Measurements from ENCODE around the gene AKR1C2. TPM values are rescaled to one million over a fixed set of nuclear protein-coding genes. Genes with fewer than 3 reads are reported as not detected.
"Not testable (repeated sequence)": the region's sequence is repeated elsewhere in the genome, so short reads cannot be mapped to it uniquely, and the experiment has no call there.

AKR1C2 gene
- total and polyA plus RNA-seq, 4 experiments from 2014 or later, result not detected

DNA sequence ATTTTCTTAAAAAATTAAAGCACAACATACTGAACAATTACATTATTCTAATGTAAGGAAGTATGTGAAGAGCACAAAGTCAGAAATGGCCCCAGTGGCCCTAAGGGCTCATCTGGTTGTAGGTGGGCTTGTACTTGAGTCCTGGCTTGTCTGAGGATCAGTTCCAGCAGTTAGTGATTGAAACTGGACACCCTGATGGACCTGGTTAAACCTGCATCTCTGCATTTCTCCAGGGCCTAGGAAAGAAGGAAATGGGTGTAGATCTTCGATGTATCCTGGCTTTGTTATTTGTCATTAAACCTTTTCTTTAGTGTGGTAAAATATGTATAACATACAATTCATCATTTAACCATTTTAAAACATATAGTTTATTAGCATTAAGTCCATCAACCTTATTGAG, 9.7 kb upstream of the AKR1C2 start:
- H3K9me3 Mint-ChIP-seq, result no peaks in the 10 kb centered on the region
- H3K9me3 ChIP-seq (ENCODE audit: control insufficient read depth in 1 of 2, low read length in 2 of 2), result no peaks in the 10 kb centered on the region
- H3K4me1 ChIP-seq (ENCODE audit: insufficient read depth, low read length), result no peaks in the 10 kb centered on the region
- H3K4me3 ChIP-seq (ENCODE audit: low read length in 2 of 2), result no peak overlapping the region
- ChIA-PET POLR2A (ENCODE audit: partially characterized antibody) (no interaction called here), CTCF (ENCODE audit: partially characterized antibody) (no interaction called here)
- H3K27me3 ChIP-seq (ENCODE audit: insufficient read depth, low read length), result no peaks in the 10 kb centered on the region
- no peaks in the 10 kb centered on the region for H3K36me3 ChIP-seq (ENCODE audit: insufficient read depth, low read length)
- no peak overlapping the region for H3K4me3 Mint-ChIP-seq
- H3K36me3 Mint-ChIP-seq, result no peaks in the 10 kb centered on the region
- intact Hi-C loops (cut with micrococcal nuclease), result no loop called here
- no peaks in the 10 kb centered on the region for H3K4me1 Mint-ChIP-seq
- no peak overlapping the region for H3K27ac ChIP-seq (ENCODE audit: low read depth, low read length)
- DNase-seq, result no peak
- peaks cover 0 to 3% of the 10 kb centered on the region in 2 donors for H3K27me3 Mint-ChIP-seq
- no peak overlapping the region for H3K27ac Mint-ChIP-seq

DNA sequence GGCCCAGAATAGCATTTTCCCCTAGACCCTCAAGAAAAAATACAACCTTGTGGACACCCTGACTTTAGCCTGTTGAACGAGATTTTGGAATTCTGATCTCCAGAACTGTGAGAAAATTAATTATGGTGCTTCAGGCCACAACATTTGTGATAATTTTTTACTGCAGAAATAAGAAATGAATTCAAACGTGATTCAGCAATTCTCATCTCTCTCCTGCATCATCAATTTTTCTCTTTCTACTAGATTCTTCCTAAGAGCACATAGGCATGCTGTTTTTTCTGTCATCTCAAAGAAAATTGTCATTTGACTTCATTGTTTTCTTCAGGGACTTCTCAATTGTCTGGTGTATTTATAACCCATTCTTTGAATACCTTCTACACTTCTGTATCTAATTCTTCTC, 8.9 kb upstream of the AKR1C2 start:
- CTCF ChIA-PET (ENCODE audit: partially characterized antibody), result no interaction called here
- intact Hi-C loops (cut with micrococcal nuclease), result no loop called here
- no peak overlapping the region for H3K27ac Mint-ChIP-seq
- H3K27me3 Mint-ChIP-seq, result peaks cover 0 to 4% of the 10 kb centered on the region in 2 donors
- no peak overlapping the region for H3K4me3 ChIP-seq (ENCODE audit: low read length in 2 of 2)
- no peak for DNase-seq
- no peaks in the 10 kb centered on the region for H3K36me3 Mint-ChIP-seq
- no peaks in the 10 kb centered on the region for H3K9me3 Mint-ChIP-seq
- H3K4me1 ChIP-seq (ENCODE audit: insufficient read depth, low read length), result no peaks in the 10 kb centered on the region
- H3K9me3 ChIP-seq (ENCODE audit: control insufficient read depth in 1 of 2, low read length in 2 of 2), result no peaks in the 10 kb centered on the region
- POLR2A ChIA-PET (ENCODE audit: partially characterized antibody), result no interaction called here
- H3K36me3 ChIP-seq (ENCODE audit: insufficient read depth, low read length), result no peaks in the 10 kb centered on the region
- no peaks in the 10 kb centered on the region for H3K4me1 Mint-ChIP-seq
- H3K27me3 ChIP-seq (ENCODE audit: insufficient read depth, low read length), result no peaks in the 10 kb centered on the region
- no peak overlapping the region for H3K4me3 Mint-ChIP-seq
- no peak overlapping the region for H3K27ac ChIP-seq (ENCODE audit: low read depth, low read length)

DNA sequence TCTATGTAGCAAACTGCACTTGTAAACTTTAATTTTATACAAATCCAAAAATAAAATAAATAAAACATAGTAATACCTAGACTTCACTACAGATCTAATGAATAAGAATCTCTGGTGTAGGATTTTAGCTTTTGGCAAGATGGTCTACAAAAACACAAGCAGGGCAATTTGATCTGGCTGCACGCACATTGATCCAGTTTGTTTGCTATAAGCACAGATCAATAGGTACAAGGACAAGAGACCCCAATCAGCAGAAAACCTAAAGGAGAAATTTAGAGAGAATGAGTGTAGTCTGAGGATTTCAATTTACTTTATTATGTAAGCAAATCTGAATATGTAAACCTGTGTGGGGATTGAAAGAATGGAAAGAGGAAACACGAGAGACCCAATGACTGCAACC, 7.7 kb upstream of the AKR1C2 start:
- H3K27me3 ChIP-seq (ENCODE audit: insufficient read depth, low read length); CTCF ChIA-PET (ENCODE audit: partially characterized antibody); POLR2A ChIA-PET (ENCODE audit: partially characterized antibody); H3K4me3 ChIP-seq (ENCODE audit: low read length in 2 of 2); DNase-seq; H3K4me1 ChIP-seq (ENCODE audit: insufficient read depth, low read length); H3K27me3 Mint-ChIP-seq; H3K4me3 Mint-ChIP-seq; H3K9me3 Mint-ChIP-seq; H3K27ac ChIP-seq (ENCODE audit: low read depth, low read length); H3K9me3 ChIP-seq (ENCODE audit: control insufficient read depth in 1 of 2, low read length in 2 of 2); H3K27ac Mint-ChIP-seq; H3K36me3 ChIP-seq (ENCODE audit: insufficient read depth, low read length); intact Hi-C loops (cut with micrococcal nuclease); H3K36me3 Mint-ChIP-seq; H3K4me1 Mint-ChIP-seq: not testable (repeated sequence)

DNA sequence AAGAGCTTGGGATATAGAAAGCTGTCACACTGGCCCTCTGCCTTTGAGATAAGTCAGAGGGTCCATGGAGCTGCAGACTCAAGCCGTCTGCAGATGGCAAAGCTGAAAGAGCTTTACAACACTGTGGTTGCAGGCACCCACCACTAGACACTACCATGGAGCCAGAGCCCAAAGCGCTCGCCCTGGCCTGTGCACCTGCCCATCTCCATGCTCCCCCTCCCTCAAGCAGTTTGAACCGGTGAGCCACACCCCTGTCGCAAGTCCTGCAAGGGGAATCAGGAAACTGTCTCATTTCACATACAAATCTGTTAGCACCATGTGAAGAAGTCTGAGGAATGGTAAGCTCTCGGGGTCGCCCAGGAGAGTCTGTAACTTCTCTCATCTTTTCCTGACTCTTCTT, 6.4 kb upstream of the AKR1C2 start:
- CTCF ChIA-PET (ENCODE audit: partially characterized antibody); H3K27me3 Mint-ChIP-seq; H3K4me1 Mint-ChIP-seq; DNase-seq; H3K36me3 Mint-ChIP-seq; H3K36me3 ChIP-seq (ENCODE audit: insufficient read depth, low read length); H3K27ac Mint-ChIP-seq; H3K4me1 ChIP-seq (ENCODE audit: insufficient read depth, low read length); POLR2A ChIA-PET (ENCODE audit: partially characterized antibody); H3K9me3 ChIP-seq (ENCODE audit: control insufficient read depth in 1 of 2, low read length in 2 of 2); H3K27ac ChIP-seq (ENCODE audit: low read depth, low read length); H3K4me3 ChIP-seq (ENCODE audit: low read length in 2 of 2); intact Hi-C loops (cut with micrococcal nuclease); H3K27me3 ChIP-seq (ENCODE audit: insufficient read depth, low read length); H3K4me3 Mint-ChIP-seq: not testable (repeated sequence)
- H3K9me3 Mint-ChIP-seq, result peaks cover 0 to 14% (median 6%) of the 10 kb centered on the region in 8 donors

DNA sequence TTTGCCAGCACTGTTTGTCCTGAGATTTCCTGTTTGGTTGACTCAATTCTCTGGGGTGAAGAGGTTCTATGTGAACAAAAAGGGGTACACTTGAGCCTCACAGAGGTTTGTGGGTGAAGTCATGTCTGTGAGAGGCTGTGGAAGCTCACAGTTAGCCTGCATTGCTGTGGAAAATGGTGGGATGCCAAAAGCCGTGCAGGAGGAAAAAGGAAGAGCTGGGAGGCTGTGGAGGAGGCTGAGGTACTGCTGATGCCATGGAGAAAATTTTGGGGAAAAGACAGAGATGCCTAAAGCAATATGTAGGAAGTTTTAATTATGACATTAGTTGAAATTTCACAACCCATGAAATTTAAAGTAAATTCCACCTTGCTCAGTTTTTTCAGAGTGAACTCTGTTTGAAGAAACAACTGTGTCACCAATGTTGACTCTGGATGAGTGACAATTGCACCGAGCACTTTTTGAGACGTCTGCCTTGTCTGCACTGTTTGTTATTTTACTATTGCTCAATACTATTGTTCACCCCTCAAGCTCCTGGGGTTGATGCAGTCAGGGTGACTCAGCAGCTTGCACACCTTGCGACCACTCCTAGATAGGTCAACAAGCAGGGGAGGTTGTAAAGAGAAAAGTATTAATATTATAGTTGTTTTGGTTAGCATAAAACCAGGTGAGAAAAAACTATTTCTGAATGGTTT, 5.3 kb upstream of the AKR1C2 start:
- DNase-seq; H3K27ac ChIP-seq (ENCODE audit: low read depth, low read length); H3K9me3 ChIP-seq (ENCODE audit: control insufficient read depth in 1 of 2, low read length in 2 of 2); intact Hi-C loops (cut with micrococcal nuclease); H3K36me3 ChIP-seq (ENCODE audit: insufficient read depth, low read length); H3K36me3 Mint-ChIP-seq; CTCF ChIA-PET (ENCODE audit: partially characterized antibody); H3K27me3 Mint-ChIP-seq; H3K27me3 ChIP-seq (ENCODE audit: insufficient read depth, low read length); H3K27ac Mint-ChIP-seq; H3K4me1 ChIP-seq (ENCODE audit: insufficient read depth, low read length); H3K4me3 Mint-ChIP-seq; H3K4me1 Mint-ChIP-seq; POLR2A ChIA-PET (ENCODE audit: partially characterized antibody); H3K4me3 ChIP-seq (ENCODE audit: low read length in 2 of 2): not testable (repeated sequence)
- H3K9me3 Mint-ChIP-seq, result peaks cover 0 to 16% (median 7%) of the 10 kb centered on the region in 8 donors

DNA sequence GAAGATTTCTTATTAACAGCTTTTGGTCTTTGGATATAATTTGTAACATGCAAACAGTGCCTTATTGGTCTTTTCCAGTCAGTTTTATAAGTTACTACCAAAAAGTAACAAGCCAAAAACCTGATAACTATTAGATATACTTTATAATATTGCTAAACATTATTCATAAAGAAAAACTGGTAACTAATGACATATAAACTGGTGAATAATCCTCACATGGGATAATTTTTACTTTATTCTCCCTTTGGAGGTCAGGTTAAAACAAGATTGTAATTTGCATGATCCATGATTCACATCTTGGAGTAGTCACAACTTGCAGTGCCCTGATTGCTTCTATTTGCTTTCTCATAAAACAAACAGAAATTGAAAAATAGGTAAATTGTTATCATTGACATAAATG, 844 bp upstream of the AKR1C2 start:
- CTCF ChIA-PET (ENCODE audit: partially characterized antibody); H3K36me3 Mint-ChIP-seq: not testable (repeated sequence)

DNA sequence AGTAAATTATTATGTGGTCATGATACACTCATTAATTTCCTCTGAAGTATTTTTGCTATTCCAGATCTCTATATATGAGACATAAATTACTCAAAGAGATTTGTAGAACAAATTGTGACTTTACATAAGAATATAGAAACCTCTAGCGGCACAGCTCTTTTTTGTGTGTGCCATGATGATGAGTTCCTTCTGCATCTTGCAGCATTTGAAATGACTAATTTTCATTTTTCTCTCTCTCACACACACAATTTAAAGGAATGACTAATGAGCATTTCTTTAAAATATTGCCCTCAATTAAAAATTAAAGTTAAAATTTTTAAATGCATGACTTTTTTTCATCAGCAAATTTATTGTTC, 351 bp upstream of the AKR1C2 start:
- H3K9me3 ChIP-seq (ENCODE audit: control insufficient read depth in 1 of 2, low read length in 2 of 2); POLR2A ChIA-PET (ENCODE audit: partially characterized antibody); H3K36me3 Mint-ChIP-seq; CTCF ChIA-PET (ENCODE audit: partially characterized antibody); H3K36me3 ChIP-seq (ENCODE audit: insufficient read depth, low read length); H3K4me3 ChIP-seq (ENCODE audit: low read length in 2 of 2); H3K4me1 ChIP-seq (ENCODE audit: insufficient read depth, low read length); intact Hi-C loops (cut with micrococcal nuclease); H3K27ac ChIP-seq (ENCODE audit: low read depth, low read length); H3K27me3 Mint-ChIP-seq; H3K27me3 ChIP-seq (ENCODE audit: insufficient read depth, low read length); DNase-seq; H3K27ac Mint-ChIP-seq; H3K4me3 Mint-ChIP-seq; H3K4me1 Mint-ChIP-seq: not testable (repeated sequence)
- H3K9me3 Mint-ChIP-seq, result peaks cover 0 to 16% (median 7%) of the 10 kb centered on the region in 8 donors

More for the DNA sequence above, 844 bp upstream of the AKR1C2 start:
- H3K4me1 ChIP-seq (ENCODE audit: insufficient read depth, low read length); H3K4me1 Mint-ChIP-seq; H3K4me3 ChIP-seq (ENCODE audit: low read length in 2 of 2); H3K9me3 ChIP-seq (ENCODE audit: control insufficient read depth in 1 of 2, low read length in 2 of 2); H3K27me3 ChIP-seq (ENCODE audit: insufficient read depth, low read length); H3K27ac Mint-ChIP-seq; POLR2A ChIA-PET (ENCODE audit: partially characterized antibody); DNase-seq; H3K36me3 ChIP-seq (ENCODE audit: insufficient read depth, low read length); H3K27ac ChIP-seq (ENCODE audit: low read depth, low read length); H3K4me3 Mint-ChIP-seq; H3K27me3 Mint-ChIP-seq; intact Hi-C loops (cut with micrococcal nuclease): not testable (repeated sequence)
- H3K9me3 Mint-ChIP-seq, result peaks cover 0 to 16% (median 7%) of the 10 kb centered on the region in 8 donors
